Ectodermal cell (in vitro differentiated cells): ENCODE measurements around the gene ANKRD33B.

Experiments used
- H3K27ac ChIP-seq: 2 replicates; pipeline ENCODE4 v1.7.0; 2013; ENCODE audit warnings: mild to moderate bottlenecking, low read depth, low read length; ENCODE audit not compliant: insufficient read depth, poor library complexity, severe bottlenecking
- H3K27me3 ChIP-seq: 2 replicates; pipeline ENCODE4 v1.7.0; 2013; ENCODE audit warnings: mild to moderate bottlenecking, low read length; ENCODE audit not compliant: insufficient read depth, control insufficient read depth, poor library complexity, severe bottlenecking
- H3K36me3 ChIP-seq: one replicate; pipeline ENCODE4 v1.7.0; 2013; ENCODE audit warnings: low read length; ENCODE audit not compliant: control insufficient read depth, insufficient read depth
- H3K4me1 ChIP-seq: one replicate; pipeline ENCODE4 v1.7.0; 2013; ENCODE audit warnings: low read length; ENCODE audit not compliant: control insufficient read depth, insufficient read depth
- H3K4me3 ChIP-seq: 2 replicates; pipeline ENCODE4 v1.7.0; 2013; ENCODE audit warnings: low read depth, low read length, control low read depth; ENCODE audit not compliant: insufficient read depth
- H3K9me3 ChIP-seq: 2 replicates; pipeline ENCODE4 v1.7.0; 2013; ENCODE audit warnings: mild to moderate bottlenecking, low read length, moderate library complexity; ENCODE audit not compliant: control insufficient read depth
- WGBS, 2 experiments: methylation state at CpG; one replicate each; pipeline ENCODE4 v1.1.7; 2013; ENCODE audit warnings: missing lambda C conversion rate in 2 of 2; 5-methylcytosine and 5-hydroxymethylcytosine counted together

The ANKRD33B gene

GRCh38 chr5:10594591-10595210, 30.8 kb downstream of the ANKRD33B start:
- no peaks in the 10 kb centered on the region for H3K27me3 ChIP-seq
- no peaks in the 10 kb centered on the region for H3K36me3 ChIP-seq
- H3K4me3 ChIP-seq: no peak overlapping the region
- no peaks in the 10 kb centered on the region for H3K9me3 ChIP-seq
- no peak overlapping the region for H3K27ac ChIP-seq
- 91 to 93% methylated on average over 11 of the region's 11 CpGs for WGBS, 2 experiments
- peaks cover 8% of the 10 kb centered on the region for H3K4me1 ChIP-seq

GRCh38 chr5:10595293-10595671, 31.4 kb downstream of the ANKRD33B start:
- Histone ChIP-seq H3K9me3 (no peaks in the 10 kb centered on the region), H3K27ac (no peak overlapping the region), H3K4me1 (peaks cover 6% of the 10 kb centered on the region), H3K4me3 (no peak overlapping the region), H3K27me3 (no peaks in the 10 kb centered on the region), H3K36me3 (no peaks in the 10 kb centered on the region)
- 93 to 96% methylated on average over 6 of the region's 6 CpGs for WGBS, 2 experiments

GRCh38 chr5:10595672-10596309, 31.9 kb downstream of the ANKRD33B start:
- 87 to 88% methylated on average over 8 of the region's 8 CpGs for WGBS, 2 experiments
- H3K9me3 ChIP-seq: no peaks in the 10 kb centered on the region
- no peak overlapping the region for H3K27ac ChIP-seq
- no peaks in the 10 kb centered on the region for H3K27me3 ChIP-seq
- H3K4me1 ChIP-seq: peaks cover under 1% of the 10 kb centered on the region
- no peaks in the 10 kb centered on the region for H3K36me3 ChIP-seq
- no peak overlapping the region for H3K4me3 ChIP-seq

- no peak overlapping the region for H3K27ac ChIP-seq
- no peaks in the 10 kb centered on the region for H3K9me3 ChIP-seq
- no peaks in the 10 kb centered on the region for H3K27me3 ChIP-seq
- WGBS, 2 experiments: 89 to 95% methylated on average over 3 of the region's 3 CpGs
- H3K4me1 ChIP-seq: no peaks in the 10 kb centered on the region
- H3K36me3 ChIP-seq: no peaks in the 10 kb centered on the region
- no peak overlapping the region for H3K4me3 ChIP-seq
Measured at GRCh38 chr5:10596310-10596703, 32.4 kb downstream of the ANKRD33B start.

- no peak overlapping the region for H3K27ac ChIP-seq
- WGBS, 2 experiments: 86 to 90% methylated on average over 1 of the region's 1 CpG
Measured at GRCh38 chr5:10596886-10597451, 33.1 kb downstream of the ANKRD33B start.

GRCh38 chr5:10599113-10599512, 35.2 kb downstream of the ANKRD33B start:
- Histone ChIP-seq H3K4me1 (no peaks in the 10 kb centered on the region), H3K27ac (no peak overlapping the region), H3K36me3 (no peaks in the 10 kb centered on the region), H3K9me3 (no peaks in the 10 kb centered on the region), H3K27me3 (no peaks in the 10 kb centered on the region), H3K4me3 (no peak overlapping the region)
- 89 to 100% methylated on average over 1 of the region's 1 CpG for WGBS, 2 experiments

More at GRCh38 chr5:10596886-10597451, 33.1 kb downstream of the ANKRD33B start:
- Histone ChIP-seq H3K36me3 (no peaks in the 10 kb centered on the region), H3K4me1 (no peaks in the 10 kb centered on the region), H3K4me3 (no peak overlapping the region), H3K27me3 (no peaks in the 10 kb centered on the region), H3K9me3 (no peaks in the 10 kb centered on the region)

GRCh38 chr5:10599862-10600284, 36.0 kb downstream of the ANKRD33B start:
- Histone ChIP-seq H3K27me3 (no peaks in the 10 kb centered on the region), H3K36me3 (no peaks in the 10 kb centered on the region), H3K9me3 (no peaks in the 10 kb centered on the region), H3K27ac (no peak overlapping the region), H3K4me1 (no peaks in the 10 kb centered on the region), H3K4me3 (no peak overlapping the region)

- Histone ChIP-seq H3K4me3 (no peak overlapping the region), H3K27ac (no peak overlapping the region), H3K36me3 (no peaks in the 10 kb centered on the region), H3K27me3 (no peaks in the 10 kb centered on the region), H3K9me3 (no peaks in the 10 kb centered on the region), H3K4me1 (no peaks in the 10 kb centered on the region)
- 91 to 100% methylated on average over 3 to 5 of the region's 5 CpGs for WGBS, 2 experiments
Measured at GRCh38 chr5:10600626-10601245, 36.9 kb downstream of the ANKRD33B start.

GRCh38 chr5:10601246-10602030, 37.6 kb downstream of the ANKRD33B start:
- H3K9me3 ChIP-seq: no peaks in the 10 kb centered on the region
- no peak overlapping the region for H3K27ac ChIP-seq
- no peaks in the 10 kb centered on the region for H3K4me1 ChIP-seq
- no peaks in the 10 kb centered on the region for H3K27me3 ChIP-seq
- H3K4me3 ChIP-seq: no peak overlapping the region
- 80 to 81% methylated on average over 19 of the region's 19 CpGs for WGBS, 2 experiments
- no peaks in the 10 kb centered on the region for H3K36me3 ChIP-seq
